PC-9 (cell line): ENCODE measurements around the gene BICDL2. TPM values are rescaled to one million over a fixed set of nuclear protein-coding genes. Genes with fewer than 3 reads are reported as not detected.

Experiments used
- BruUV-seq: library from RNA; stranded (reverse); fragments of 400-500 nt; replicated peaks from 2 replicates; lab custom pipeline; 2021; lab: Mats Ljungman, UMichigan
- CTCF ChIA-PET: fragments of 300-600 bp; sonication (Branson Sonifier 250); formaldehyde crosslinking; loops from one replicate; lab custom pipeline; 2022; ENCODE audit warnings: antibody characterized with exemption; lab: Charles Lee
- POLR2A ChIA-PET: fragments of 300-600 bp; sonication (Branson Sonifier 250); formaldehyde crosslinking; loops from one replicate; lab custom pipeline; 2022; ENCODE audit warnings: antibody characterized with exemption; ENCODE audit not compliant: unreplicated experiment; lab: Charles Lee
- DNase-seq, 2 experiments: peaks; one replicate each; pipeline versions ENCODE4 v3.0.0 to v3.0.0-alpha.2; 2015 to 2022; ENCODE audit warnings: mixed read lengths in 1 of 2
- H2AFZ ChIP-seq: fragments of 200-600 bp; sonication (generic); 2 replicates; pipeline ENCODE4 v1.8.1; 2017; ENCODE audit warnings: antibody characterized with exemption
- H3F3A ChIP-seq: fragments of 200-600 bp; sonication (generic); 2 replicates; pipeline ENCODE4 v1.8.1; 2017; ENCODE audit warnings: antibody characterized with exemption, mild to moderate bottlenecking, low read depth; ENCODE audit not compliant: insufficient read depth
- H3K27ac ChIP-seq: fragments of 200-600 bp; sonication (generic); 2 replicates; pipeline ENCODE4 v1.6.1; 2016; ENCODE audit warnings: mixed run types
- H3K27me3 ChIP-seq: fragments of 200-600 bp; sonication (generic); 2 replicates; pipeline ENCODE4 v1.6.1; 2016; ENCODE audit warnings: low read depth, mixed run types; ENCODE audit not compliant: insufficient read depth
- H3K36me3 ChIP-seq: fragments of 200-600 bp; sonication (generic); 2 replicates; pipeline ENCODE4 v1.6.1; 2016; ENCODE audit warnings: low read depth, mixed run types
- H3K4me1 ChIP-seq: fragments of 200-600 bp; sonication (generic); replicated peaks from 2 replicates; pipeline ENCODE4 v1.6.1; 2016; ENCODE audit warnings: mixed run types; ENCODE audit not compliant: insufficient read depth
- H3K4me2 ChIP-seq: fragments of 200-600 bp; sonication (generic); 2 replicates; pipeline ENCODE4 v1.6.1; 2017; ENCODE audit warnings: mixed run types
- H3K4me3 ChIP-seq: fragments of 200-600 bp; sonication (generic); 2 replicates; pipeline ENCODE4 v1.6.1; 2016; ENCODE audit warnings: mixed run types
- H3K79me2 ChIP-seq: fragments of 200-600 bp; sonication (generic); 2 replicates; pipeline ENCODE4 v1.6.1; 2017; ENCODE audit warnings: low read depth, mixed run types
- H3K9me2 ChIP-seq: fragments of 200-600 bp; sonication (generic); 2 replicates; pipeline ENCODE4 v1.8.1; 2017; ENCODE audit warnings: mild to moderate bottlenecking; ENCODE audit not compliant: insufficient read depth
- H3K9me3 ChIP-seq: fragments of 200-600 bp; sonication (generic); 2 replicates; pipeline ENCODE4 v1.8.1; 2016; ENCODE audit warnings: low read depth; ENCODE audit not compliant: insufficient read depth
- H4K20me1 ChIP-seq: fragments of 200-600 bp; sonication (generic); 2 replicates; pipeline ENCODE4 v1.8.1; 2017; ENCODE audit not compliant: insufficient read depth
- EZH2 ChIP-seq: fragments of 200-600 bp; sonication (generic); IDR thresholded peaks from 2 replicates; pipeline ENCODE4 v1.8.0; 2017; ENCODE audit warnings: antibody characterized with exemption, low read depth
- intact Hi-C: fragments of 100-400 bp; cut with micrococcal nuclease; formaldehyde crosslinking; loops from one replicate; pipeline ENCODE4 v1.10.0; 2022; ENCODE audit not compliant: unreplicated experiment
- total RNA-seq: library from RNA; stranded (reverse); gene quantifications from 2 replicates; pipeline ENCODE4 v1.2.3, GENCODE V29; 2021
- TF ChIP-seq, protein P1 (sequence below): fragments of 200-600 bp; sonication (generic); conservative IDR thresholded peaks from 2 replicates; pipeline ENCODE4 v1.6.1; 2017; ENCODE audit warnings: mixed run types, antibody characterized with exemption, mild to moderate bottlenecking, moderate library complexity

The BICDL2 gene
- total RNA-seq, 1 experiment from 2014 or later: 57.9 TPM

DNA sequence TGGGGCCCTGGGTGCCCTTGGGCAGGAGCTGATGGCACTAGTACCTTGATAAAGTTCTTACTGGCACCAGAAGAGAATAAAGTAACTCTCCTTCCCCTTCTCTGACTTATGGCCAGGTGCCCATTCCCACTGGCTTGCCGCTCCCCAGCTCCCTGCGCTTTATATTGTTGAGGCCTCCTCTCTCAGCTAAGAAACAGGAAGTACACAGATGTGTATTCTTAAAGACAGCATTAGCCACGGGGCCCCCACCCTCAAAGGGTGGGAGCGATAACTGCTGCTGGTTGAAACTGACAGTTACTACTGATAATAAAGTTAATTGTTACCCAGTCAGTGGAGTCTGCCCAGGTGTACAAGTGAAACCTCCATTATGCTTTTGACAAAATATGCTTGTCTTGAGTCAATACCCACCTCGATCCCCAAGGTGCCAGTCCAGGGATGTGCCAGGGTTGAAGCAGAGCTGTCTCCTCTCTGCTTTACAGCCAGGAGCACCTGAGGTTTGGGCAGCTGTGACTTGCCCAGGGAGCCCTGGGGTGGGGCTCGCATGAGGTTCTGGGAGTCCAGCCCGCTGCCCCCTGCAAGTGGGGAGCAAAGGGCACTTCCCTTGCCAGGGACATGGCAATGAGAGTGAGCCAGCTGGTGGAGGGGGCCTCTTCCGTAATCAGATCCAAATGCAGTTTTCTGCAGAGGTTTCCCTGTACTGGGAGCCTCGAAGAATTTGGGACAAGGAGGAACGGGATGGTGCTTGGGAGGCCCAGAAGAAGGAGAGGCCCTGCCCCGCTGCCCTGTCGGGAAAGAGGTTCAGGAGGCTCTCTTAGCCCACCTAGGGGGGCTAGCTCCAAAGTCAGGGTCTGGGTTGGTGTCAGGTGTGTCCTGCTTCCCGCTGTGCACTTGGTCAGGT lies 29.4 kb downstream of the BICDL2 start:
- ChIA-PET CTCF (interaction anchor here (0.5 to 1.1 kb wide), 4 partner anchors 14 to 21 kb away, joined by 3 to 6 read pairs (median 3); no protein-coding TSS in a partner anchor), POLR2A (interaction anchor here (0.6 kb wide), 1 partner anchor 16 kb away, joined by 3 read pairs; no protein-coding TSS in a partner anchor)
- Histone ChIP-seq H3K4me2 (peak overlapping the region; percentile 72), H4K20me1 (no peaks in the 10 kb centered on the region), H3K27me3 (no peaks in the 10 kb centered on the region), H3K79me2 (peaks cover 12% of the 10 kb centered on the region; the same call in 1 of the 2 replicates), H3K4me1 (peaks cover 65% of the 10 kb centered on the region), H3F3A (peaks cover 54% of the 10 kb centered on the region), H2AFZ (no peak overlapping the region), H3K9me2 (no peaks in the 10 kb centered on the region), H3K9me3 (no peaks in the 10 kb centered on the region), H3K36me3 (no peaks in the 10 kb centered on the region), H3K27ac (no peak overlapping the region), H3K4me3 (no peak overlapping the region)
- BruUV-seq: no TSS peak
- intact Hi-C loops: no loop called here
- TF ChIP-seq, protein P1, sequence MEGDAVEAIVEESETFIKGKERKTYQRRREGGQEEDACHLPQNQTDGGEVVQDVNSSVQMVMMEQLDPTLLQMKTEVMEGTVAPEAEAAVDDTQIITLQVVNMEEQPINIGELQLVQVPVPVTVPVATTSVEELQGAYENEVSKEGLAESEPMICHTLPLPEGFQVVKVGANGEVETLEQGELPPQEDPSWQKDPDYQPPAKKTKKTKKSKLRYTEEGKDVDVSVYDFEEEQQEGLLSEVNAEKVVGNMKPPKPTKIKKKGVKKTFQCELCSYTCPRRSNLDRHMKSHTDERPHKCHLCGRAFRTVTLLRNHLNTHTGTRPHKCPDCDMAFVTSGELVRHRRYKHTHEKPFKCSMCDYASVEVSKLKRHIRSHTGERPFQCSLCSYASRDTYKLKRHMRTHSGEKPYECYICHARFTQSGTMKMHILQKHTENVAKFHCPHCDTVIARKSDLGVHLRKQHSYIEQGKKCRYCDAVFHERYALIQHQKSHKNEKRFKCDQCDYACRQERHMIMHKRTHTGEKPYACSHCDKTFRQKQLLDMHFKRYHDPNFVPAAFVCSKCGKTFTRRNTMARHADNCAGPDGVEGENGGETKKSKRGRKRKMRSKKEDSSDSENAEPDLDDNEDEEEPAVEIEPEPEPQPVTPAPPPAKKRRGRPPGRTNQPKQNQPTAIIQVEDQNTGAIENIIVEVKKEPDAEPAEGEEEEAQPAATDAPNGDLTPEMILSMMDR: no peak
- no peak for TF ChIP-seq EZH2
- DNase-seq: no peak

DNA sequence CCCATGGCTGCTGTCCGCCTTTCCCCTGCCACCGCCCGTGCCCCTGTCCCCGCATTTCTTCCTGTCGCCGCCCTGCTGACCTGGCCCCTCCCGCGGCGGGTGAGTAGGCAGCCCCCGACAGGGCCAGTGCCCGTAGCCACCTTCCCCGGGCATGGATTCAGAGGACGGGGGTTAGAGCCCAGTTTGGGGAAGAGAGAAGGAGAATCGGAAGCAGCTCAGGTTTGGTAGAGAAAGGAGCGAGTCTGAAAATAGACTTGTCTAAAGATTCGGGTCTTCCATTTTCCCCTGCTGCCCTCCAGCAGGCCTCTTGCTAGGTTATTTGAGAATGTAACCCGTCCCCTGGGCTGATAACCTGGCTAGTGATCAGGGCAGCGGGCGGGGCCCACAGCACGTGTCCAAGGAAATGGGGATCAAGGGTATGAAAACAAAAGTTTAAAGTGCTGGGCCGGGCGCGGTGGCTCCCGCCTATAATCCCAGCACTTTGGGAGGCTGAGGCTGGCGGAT lies 31.9 kb downstream of the BICDL2 start:
- ChIA-PET POLR2A (interaction anchor here (3.2 kb wide), 1 partner anchor 17 kb away, joined by 87 read pairs; the partner anchor contains the start of genes HCFC1R1, THOC6 and TNFRSF12A), CTCF (interaction anchor here (0.6 to 1.6 kb wide), 5 partner anchors 15 to 40 kb away, joined by 3 to 15 read pairs (median 5); partner anchors contain the start of gene TNFRSF12A)
- peak overlapping the region; percentile 67 for H3K4me2 ChIP-seq
- peaks cover 12% of the 10 kb centered on the region; the same call in 1 of the 2 replicates for H3K79me2 ChIP-seq
- no peaks in the 10 kb centered on the region for H3K36me3 ChIP-seq
- H3K27me3 ChIP-seq: no peaks in the 10 kb centered on the region
- H3K27ac ChIP-seq: peak overlapping the region; percentile 51
- H3K4me1 ChIP-seq: peaks cover 42% of the 10 kb centered on the region
- H3K9me2 ChIP-seq: no peaks in the 10 kb centered on the region
- intact Hi-C loops: loop anchor here (1.0 to 2.0 kb wide), 3 partner anchors 10 to 54 kb away; no protein-coding TSS in a partner anchor
- peak overlapping the region; percentile 68 for H2AFZ ChIP-seq
- H4K20me1 ChIP-seq: no peaks in the 10 kb centered on the region
- peaks cover 36% of the 10 kb centered on the region for H3F3A ChIP-seq
- TF ChIP-seq, protein P1: no peak
- no peak for TF ChIP-seq EZH2
- BruUV-seq: TSS peak; percentile 61
- peak overlapping the region; percentile 55 for H3K4me3 ChIP-seq
- no peaks in the 10 kb centered on the region for H3K9me3 ChIP-seq
- peak; percentile 74 to 78 for DNase-seq

DNA sequence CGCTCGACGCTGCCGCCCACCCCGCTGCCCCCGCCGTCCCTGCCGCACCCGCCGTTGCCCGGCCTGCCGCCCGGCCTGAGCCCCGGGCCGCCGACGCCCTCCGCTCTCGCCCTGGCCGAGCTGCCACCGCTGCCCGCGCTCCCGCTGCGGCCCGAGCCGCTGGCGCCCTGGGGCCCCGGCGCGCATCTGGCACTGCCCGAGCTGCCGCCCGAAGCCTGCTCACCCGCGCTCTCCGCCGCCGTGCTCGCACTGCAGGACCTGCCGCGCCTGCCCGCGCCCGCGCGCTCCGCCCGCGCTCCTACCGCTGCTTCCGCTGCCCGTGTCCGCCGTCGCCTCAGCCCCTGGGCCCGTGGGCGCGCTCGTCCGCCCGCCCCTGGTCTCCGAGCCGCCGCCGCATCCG lies 32.4 kb downstream of the BICDL2 start:
- H4K20me1 ChIP-seq: no peaks in the 10 kb centered on the region
- no peaks in the 10 kb centered on the region for H3K9me2 ChIP-seq
- H3K79me2 ChIP-seq: peaks cover 12% of the 10 kb centered on the region; the same call in 1 of the 2 replicates
- no peak overlapping the region for H2AFZ ChIP-seq
- H3K27me3 ChIP-seq: no peaks in the 10 kb centered on the region
- H3K36me3 ChIP-seq: no peaks in the 10 kb centered on the region
- intact Hi-C loops: loop anchor here (1.0 to 2.0 kb wide), 3 partner anchors 9 to 54 kb away; no protein-coding TSS in a partner anchor
- BruUV-seq: no TSS peak
- H3K9me3 ChIP-seq: no peaks in the 10 kb centered on the region
- CTCF ChIA-PET: interaction anchor here (0.6 to 1.6 kb wide), 7 partner anchors 8 to 125 kb away, joined by 3 to 15 read pairs (median 4); partner anchors contain the start of genes CLDN9, HCFC1R1, THOC6 and TNFRSF12A
- peaks cover 38% of the 10 kb centered on the region for H3K4me1 ChIP-seq
- POLR2A ChIA-PET: interaction anchor here (0.6 to 3.2 kb wide), 3 partner anchors 9 to 23 kb away, joined by 8 to 87 read pairs (median 9); partner anchors contain the start of genes HCFC1R1, THOC6 and TNFRSF12A
- H3K4me2 ChIP-seq: no peak overlapping the region
- DNase-seq: peak in 1 of 2 experiments; percentile 67
- peaks cover 32% of the 10 kb centered on the region for H3F3A ChIP-seq
- no peak overlapping the region for H3K4me3 ChIP-seq
- no peak overlapping the region for H3K27ac ChIP-seq
- no peak for TF ChIP-seq EZH2
- TF ChIP-seq, protein P1: no peak
